GM19025 (cell line): ENCODE measurements around the gene ADAM11.
"Not testable (repeated sequence)": the region's sequence is repeated elsewhere in the genome, so short reads cannot be mapped to it uniquely, and the experiment has no call there.

Source experiments
- ATAC-seq: cut with Tn5 transposase; IDR thresholded peaks from one replicate; pipeline ENCODE4 v1.9.1; 2021; ENCODE audit warnings: mild to moderate bottlenecking, low read depth, moderate library complexity; ENCODE audit not compliant: unreplicated experiment

ADAM11 gene

GRCh38 chr17:44794851-44795413 lies 36.1 kb downstream of the ADAM11 start:
- ATAC-seq, result no peak

- ATAC-seq, result no peak
Measured at GRCh38 chr17:44795421-44795820, 36.6 kb downstream of the ADAM11 start.

GRCh38 chr17:44795928-44796327 lies 37.1 kb downstream of the ADAM11 start:
- no peak for ATAC-seq

GRCh38 chr17:44796731-44797130 lies 37.9 kb downstream of the ADAM11 start:
- no peak for ATAC-seq

- no peak for ATAC-seq
Measured at GRCh38 chr17:44797802-44798201, 39.0 kb downstream of the ADAM11 start.

GRCh38 chr17:44798356-44798755 lies 39.6 kb downstream of the ADAM11 start:
- no peak for ATAC-seq

- no peak for ATAC-seq
Measured at GRCh38 chr17:44801880-44802279, 43.1 kb downstream of the ADAM11 start.

GRCh38 chr17:44804302-44805089 lies 45.7 kb downstream of the ADAM11 start:
- no peak for ATAC-seq

- no peak for ATAC-seq
Measured at GRCh38 chr17:44807093-44807816, 48.5 kb downstream of the ADAM11 start.

- no peak for ATAC-seq
Measured at GRCh38 chr17:44807817-44808155, 49.0 kb downstream of the ADAM11 start.

GRCh38 chr17:44808156-44808555 lies 49.4 kb downstream of the ADAM11 start:
- ATAC-seq, result no peak

- not testable (repeated sequence) for ATAC-seq
Measured at GRCh38 chr17:44808656-44809388, 50.0 kb downstream of the ADAM11 start.

- ATAC-seq, result no peak
Measured at GRCh38 chr17:44812263-44812662, 53.5 kb downstream of the ADAM11 start.

- not testable (repeated sequence) for ATAC-seq
Measured at GRCh38 chr17:44818508-44818907, 59.7 kb downstream of the ADAM11 start.

- ATAC-seq, result no peak
Measured at GRCh38 chr17:44820631-44821212, 61.9 kb downstream of the ADAM11 start.

GRCh38 chr17:44825236-44825635 lies 66.4 kb downstream of the ADAM11 start:
- ATAC-seq, result not testable (repeated sequence)

- no peak for ATAC-seq
Measured at GRCh38 chr17:44826123-44826790, 67.5 kb downstream of the ADAM11 start.

GRCh38 chr17:44827863-44828262 lies 69.1 kb downstream of the ADAM11 start:
- no peak for ATAC-seq

- no peak for ATAC-seq
Measured at GRCh38 chr17:44828919-44829522, 70.2 kb downstream of the ADAM11 start.
